Hematopoietic multipotent progenitor cell (in vitro differentiated cells): Measurements from ENCODE around the gene NDP. TPM values are rescaled to one million over a fixed set of nuclear protein-coding genes. Genes with fewer than 3 reads are reported as not detected.
"Not testable (repeated sequence)": the region's sequence is repeated elsewhere in the genome, so short reads cannot be mapped to it uniquely, and the experiment has no call there.

Experiments used
- DNase-seq, 3 donors: peaks; one replicate each; pipeline ENCODE4 v3.0.0-alpha.2; 2011 to 2015; ENCODE audit warnings: low read depth in 2 of 3, low spot score in 2 of 3
- total RNA-seq: library from RNA; depleted of rRNA; stranded (reverse); fragments of >200 nt; gene quantifications from one replicate; pipeline ENCODE4 v1.2.3, GENCODE V29; 2012

NDP gene
- total RNA-seq, 1 donor: not detected

- no peak for DNase-seq
These were observed 926 bp downstream of the NDP start for GRCh38 chrX:43971966-43972961.

GRCh38 chrX:43970528-43970927 is 2.7 kb downstream of the NDP start:
- DNase-seq: no peak

GRCh38 chrX:43969504-43970501 is 3.4 kb downstream of the NDP start:
- DNase-seq: no peak

- DNase-seq: no peak
These were observed 4.8 kb downstream of the NDP start for GRCh38 chrX:43968359-43968781.

- DNase-seq: no peak
These were observed 8.3 kb downstream of the NDP start for GRCh38 chrX:43964936-43965335.

- no peak for DNase-seq
These were observed 9.5 kb downstream of the NDP start for GRCh38 chrX:43963726-43964125.

- no peak for DNase-seq
These were observed 10.6 kb downstream of the NDP start for GRCh38 chrX:43962636-43963035.

GRCh38 chrX:43961699-43962098 is 11.5 kb downstream of the NDP start:
- no peak for DNase-seq

GRCh38 chrX:43958529-43958928 is 14.7 kb downstream of the NDP start:
- DNase-seq: peak; percentile 5 to 81 (median 57)

GRCh38 chrX:43956034-43956433 is 17.2 kb downstream of the NDP start:
- no peak for DNase-seq

- no peak for DNase-seq
These were observed 20.0 kb downstream of the NDP start for GRCh38 chrX:43953218-43953617.

- DNase-seq: peak in 2 of 3 donors; percentile 22 to 37
These were observed 23.5 kb downstream of the NDP start for GRCh38 chrX:43949669-43950068.

- no peak for DNase-seq
These were observed 32.2 kb downstream of the NDP start for GRCh38 chrX:43940816-43941474.

- DNase-seq: peak in 1 of 3 donors; percentile 18
These were observed 33.8 kb downstream of the NDP start for GRCh38 chrX:43939187-43939926.

- not testable (repeated sequence) for DNase-seq
These were observed 51.2 kb downstream of the NDP start for GRCh38 chrX:43922032-43922431.

GRCh38 chrX:43910772-43911171 is 62.4 kb downstream of the NDP start:
- DNase-seq: not testable (repeated sequence)

- DNase-seq: no peak
These were observed 63.2 kb downstream of the NDP start for GRCh38 chrX:43910012-43910411.

- DNase-seq: no peak
These were observed 64.0 kb downstream of the NDP start for GRCh38 chrX:43909141-43909540.

GRCh38 chrX:43899878-43900815 is 73.0 kb downstream of the NDP start:
- DNase-seq: no peak
